HCT116 (cell line): Measurements from ENCODE around the gene AVP. TPM values are rescaled to one million over a fixed set of nuclear protein-coding genes. Genes with fewer than 3 reads are reported as not detected.
"Not testable (repeated sequence)": the region's sequence is repeated elsewhere in the genome, so short reads cannot be mapped to it uniquely, and the experiment has no call there.

Experiments
- ATAC-seq: fragments of 200-7000 bp; cut with Tn5 transposase; 2 replicates; pipeline ENCODE4 v1.9.1; 2020; ENCODE audit warnings: mild to moderate bottlenecking, moderate library complexity
- BruUV-seq: library from RNA; stranded (reverse); fragments of 400-500 nt; replicated peaks from 2 replicates; lab custom pipeline; 2021; lab: Mats Ljungman, UMichigan
- CTCF ChIA-PET: fragments of 300-600 bp; sonication (Branson Sonifier 250); formaldehyde crosslinking; loops from one replicate; lab custom pipeline; 2021; ENCODE audit warnings: antibody characterized with exemption; lab: Charles Lee
- POLR2A ChIA-PET: fragments of 300-600, 350-600 bp; sonication (Branson Sonifier 250); formaldehyde crosslinking; loops from one replicate; lab custom pipeline; 2021; ENCODE audit warnings: antibody characterized with exemption; lab: Charles Lee
- RAD21 ChIA-PET, 2 experiments: fragments of 300-600 bp; sonication (Branson Sonifier 250); formaldehyde crosslinking; loops; one replicate each; lab custom pipeline; 2023; ENCODE audit warnings: low total read pairs in 2 of 2; ENCODE audit not compliant: uncharacterized antibody in 2 of 2, unreplicated experiment in 2 of 2, low non-redundant PET in 1 of 2; lab: Charles Lee
- DNase-seq: peaks from one replicate; pipeline ENCODE4 v3.0.0-alpha.2; 2010; ENCODE audit warnings: low read depth, low spot score
- H2AFZ ChIP-seq: fragments of 200-600 bp; shearing (Covaris generic), sonication (generic); 2 replicates; pipeline ENCODE4 v1.6.1; 2017; ENCODE audit warnings: low read depth, mixed run types, mixed read lengths, antibody characterized with exemption, low read length; ENCODE audit not compliant: poor library complexity, severe bottlenecking
- H3K27ac ChIP-seq: 2 replicates; pipeline ENCODE4 v1.5.1; 2012; ENCODE audit warnings: low read depth, low read length
- H3K27me3 ChIP-seq: fragments of 200-600 bp; sonication (generic); 2 replicates; pipeline ENCODE4 v1.6.1; 2016; ENCODE audit warnings: mixed run types, low read length, mixed read lengths; ENCODE audit not compliant: insufficient read depth
- H3K36me3 ChIP-seq, 2 experiments: fragments of 200-500 bp in 1 of 2; fragments of 200-600 bp in 1 of 2; sonication (Bioruptor generic) in 1 of 2; sonication (generic) in 1 of 2; 2 replicates each; pipeline versions ENCODE4 v1.5.1 to v1.6.1; 2014 to 2016; ENCODE audit warnings: low read length in 2 of 2, inconsistent platforms in 1 of 2, mixed read lengths in 1 of 2, mixed run types in 1 of 2; ENCODE audit not compliant: insufficient read depth in 2 of 2, control insufficient read depth in 1 of 2
- H3K4me1 ChIP-seq, 2 experiments: fragments of 200-600 bp in 1 of 2; sonication (generic) in 1 of 2; 2 replicates each; pipeline versions ENCODE4 v1.5.1 to v1.6.1; 2012 to 2017; ENCODE audit warnings: low read length in 2 of 2, inconsistent platforms in 1 of 2, mild to moderate bottlenecking in 1 of 2, mixed read lengths in 1 of 2, mixed run types in 1 of 2, moderate library complexity in 1 of 2; ENCODE audit not compliant: insufficient read depth in 2 of 2, control insufficient read depth in 1 of 2
- H3K4me2 ChIP-seq: fragments of 200-600 bp; sonication (generic); 2 replicates; pipeline ENCODE4 v1.6.1; 2017; ENCODE audit warnings: mixed run types, low read length, mixed read lengths
- H3K4me3 ChIP-seq, 2 experiments: fragments of 200-600 bp in 1 of 2; sonication (generic) in 1 of 2; replicated peaks in 1 of 2; 2 replicates each; pipeline ENCODE4 v1.5.1; 2011 to 2016; ENCODE audit warnings: low read length in 2 of 2, control low read depth in 1 of 2, low read depth in 1 of 2, mild to moderate bottlenecking in 1 of 2, mixed read lengths in 1 of 2, mixed run types in 1 of 2
- H3K79me2 ChIP-seq: fragments of 200-600 bp; sonication (generic); 2 replicates; pipeline ENCODE4 v1.6.1; 2017; ENCODE audit warnings: mild to moderate bottlenecking, mixed run types, low read length, moderate library complexity, mixed read lengths; ENCODE audit not compliant: insufficient read depth
- H3K9ac ChIP-seq: fragments of 200-600 bp; sonication (generic); 2 replicates; pipeline ENCODE4 v1.6.1; 2016; ENCODE audit warnings: low read length, mixed read lengths
- H3K9me2 ChIP-seq: fragments of 200-600 bp; sonication (generic), shearing (Covaris generic); 2 replicates; pipeline ENCODE4 v1.6.1; 2017; ENCODE audit warnings: mixed run types, mild to moderate bottlenecking, moderate library complexity; ENCODE audit not compliant: insufficient read depth
- H3K9me3 ChIP-seq, 2 experiments: fragments of 200-500 bp in 1 of 2; fragments of 200-600 bp in 1 of 2; sonication (Bioruptor generic) in 1 of 2; sonication (generic) in 1 of 2; 2 replicates each; pipeline ENCODE4 v1.6.1; 2014 to 2017; ENCODE audit warnings: low read length in 2 of 2, mixed read lengths in 2 of 2, inconsistent platforms in 1 of 2, low read depth in 1 of 2, mild to moderate bottlenecking in 1 of 2, mixed run types in 1 of 2, moderate library complexity in 1 of 2; ENCODE audit not compliant: control insufficient read depth in 1 of 2, insufficient read depth in 1 of 2
- H4K20me1 ChIP-seq: fragments of 200-600 bp; sonication (generic), shearing (Covaris generic); 2 replicates; pipeline ENCODE4 v1.6.1; 2017; ENCODE audit warnings: mixed run types, mild to moderate bottlenecking, moderate library complexity; ENCODE audit not compliant: insufficient read depth
- CEBPB ChIP-seq: IDR thresholded peaks from 2 replicates; pipeline ENCODE4 v1.6.1; 2012; ENCODE audit warnings: low read depth
- EZH2phosphoT487 ChIP-seq: fragments of 200-600 bp; IDR thresholded peaks from 2 replicates; pipeline ENCODE4 v1.6.1; 2018; ENCODE audit warnings: antibody characterized with exemption, borderline replicate concordance
- RAD21 ChIP-seq: IDR thresholded peaks from 2 replicates; pipeline ENCODE4 v1.6.1; 2012; ENCODE audit warnings: low read depth, mild to moderate bottlenecking
- SIN3A ChIP-seq: IDR thresholded peaks from 2 replicates; pipeline ENCODE4 v1.6.1; 2012; ENCODE audit warnings: low read depth
- intact Hi-C: fragments of 100-400 bp; cut with micrococcal nuclease; formaldehyde crosslinking; loops from 2 replicates; pipeline ENCODE4 v1.10.0; 2022
- total RNA-seq: library from RNA; stranded (reverse); gene quantifications from one replicate; pipeline ENCODE4 v1.2.1, GENCODE V29; 2021; ENCODE audit not compliant: unreplicated experiment
- TF ChIP-seq, protein P1 (sequence below): IDR thresholded peaks from 2 replicates; pipeline ENCODE4 v1.6.1; 2012
- TF ChIP-seq, protein P2 (sequence below), 3 experiments: fragments of 200-600 bp in 1 of 3; sonication (generic) in 1 of 3; IDR thresholded peaks in 2 of 3; conservative IDR thresholded peaks in 1 of 3; 2 replicates each; pipeline ENCODE4 v1.5.1; 2012 to 2017; ENCODE audit warnings: low read depth in 2 of 3, low read length in 2 of 3, antibody characterized with exemption in 1 of 3, borderline replicate concordance in 1 of 3, control low read depth in 1 of 3, mild to moderate bottlenecking in 1 of 3, mixed read lengths in 1 of 3, mixed run types in 1 of 3, moderate library complexity in 1 of 3; ENCODE audit not compliant: insufficient read depth in 1 of 3

Gene AVP
- total RNA-seq, 1 experiment from 2014 or later = not detected

DNA sequence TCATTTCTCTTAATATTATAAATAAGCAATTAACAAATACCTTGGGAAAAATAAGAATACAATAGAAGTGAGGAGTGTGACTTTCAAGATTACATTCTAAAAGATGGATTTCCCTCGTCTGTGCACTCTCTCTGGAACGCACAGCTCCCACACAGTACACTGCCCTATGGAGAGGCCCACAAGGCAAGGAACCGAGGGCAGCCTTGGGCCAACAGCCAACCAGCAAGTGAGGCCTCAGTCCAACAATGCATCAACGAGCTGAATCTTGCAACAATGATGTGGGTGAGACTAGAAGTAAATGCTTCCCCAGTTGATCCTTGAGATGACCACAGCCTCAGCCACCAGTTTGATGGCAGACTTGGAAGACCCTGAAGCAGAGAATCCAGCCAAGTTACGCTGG, 34.5 kb upstream of the AVP start (continued):
- TF ChIP-seq SIN3A (no peak), EZH2phosphoT487 (no peak)

DNA sequence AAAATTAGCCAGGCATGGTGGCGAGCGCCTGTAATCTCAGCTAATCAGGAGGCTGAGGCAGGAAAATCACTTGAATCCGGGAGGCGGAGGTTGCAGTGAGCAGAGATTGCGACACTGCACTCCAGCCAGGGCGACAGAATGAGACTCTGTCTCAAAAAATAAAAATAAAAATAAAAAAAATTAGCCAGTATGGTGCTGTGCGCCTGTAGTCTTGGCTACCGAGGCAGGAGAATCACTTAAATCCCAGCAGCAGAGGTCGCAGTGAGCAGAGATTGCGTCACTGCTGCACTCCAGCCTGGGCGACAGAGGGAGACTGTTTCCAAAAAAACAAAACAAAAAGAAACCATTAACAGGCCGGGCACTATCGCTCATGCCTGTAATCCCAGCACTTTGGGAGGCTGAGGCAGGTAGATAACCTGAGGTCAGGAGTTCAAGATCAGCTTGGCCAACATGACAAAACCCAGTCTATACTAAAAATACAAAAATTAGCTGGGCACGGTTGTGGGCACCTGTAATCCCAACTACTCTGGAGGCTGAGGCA, 33.4 kb upstream of the AVP start:
- POLR2A ChIA-PET, BruUV-seq, H3K27ac ChIP-seq, RAD21 ChIA-PET, H4K20me1 ChIP-seq, H2AFZ ChIP-seq, H3K79me2 ChIP-seq, H3K9me3 ChIP-seq, H3K9me2 ChIP-seq, H3K4me1 ChIP-seq, H3K9ac ChIP-seq, H3K4me3 ChIP-seq, H3K27me3 ChIP-seq: not testable (repeated sequence)
- Histone ChIP-seq H3K36me3 (peaks cover 7 to 14% of the 10 kb centered on the region in 2 experiments; a peak in 3 of 4 replicates), H3K4me2 (peak overlapping the region; percentile 40)
- CTCF ChIA-PET = interaction anchor here (2.1 kb wide), 1 partner anchor 64 kb away, joined by 7 read pairs; no protein-coding TSS in a partner anchor
- TF ChIP-seq RAD21 (peak; percentile 58; the same call in 1 of the 2 replicates), CEBPB (peak; percentile 94)
- TF ChIP-seq, protein P1, sequence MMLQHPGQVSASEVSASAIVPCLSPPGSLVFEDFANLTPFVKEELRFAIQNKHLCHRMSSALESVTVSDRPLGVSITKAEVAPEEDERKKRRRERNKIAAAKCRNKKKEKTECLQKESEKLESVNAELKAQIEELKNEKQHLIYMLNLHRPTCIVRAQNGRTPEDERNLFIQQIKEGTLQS = peak; percentile 83
- TF ChIP-seq, protein P2, sequence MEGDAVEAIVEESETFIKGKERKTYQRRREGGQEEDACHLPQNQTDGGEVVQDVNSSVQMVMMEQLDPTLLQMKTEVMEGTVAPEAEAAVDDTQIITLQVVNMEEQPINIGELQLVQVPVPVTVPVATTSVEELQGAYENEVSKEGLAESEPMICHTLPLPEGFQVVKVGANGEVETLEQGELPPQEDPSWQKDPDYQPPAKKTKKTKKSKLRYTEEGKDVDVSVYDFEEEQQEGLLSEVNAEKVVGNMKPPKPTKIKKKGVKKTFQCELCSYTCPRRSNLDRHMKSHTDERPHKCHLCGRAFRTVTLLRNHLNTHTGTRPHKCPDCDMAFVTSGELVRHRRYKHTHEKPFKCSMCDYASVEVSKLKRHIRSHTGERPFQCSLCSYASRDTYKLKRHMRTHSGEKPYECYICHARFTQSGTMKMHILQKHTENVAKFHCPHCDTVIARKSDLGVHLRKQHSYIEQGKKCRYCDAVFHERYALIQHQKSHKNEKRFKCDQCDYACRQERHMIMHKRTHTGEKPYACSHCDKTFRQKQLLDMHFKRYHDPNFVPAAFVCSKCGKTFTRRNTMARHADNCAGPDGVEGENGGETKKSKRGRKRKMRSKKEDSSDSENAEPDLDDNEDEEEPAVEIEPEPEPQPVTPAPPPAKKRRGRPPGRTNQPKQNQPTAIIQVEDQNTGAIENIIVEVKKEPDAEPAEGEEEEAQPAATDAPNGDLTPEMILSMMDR (IDR thresholded peaks at IDR 0.05 in 2 of 3, conservative IDR thresholded peaks at IDR 0.05 in 1 of 3; ENCODE audit: borderline replicate concordance in 1 of 3, insufficient read depth in 1 of 3, low read depth in 2 of 3, low read length in 2 of 3) = peak; percentile 53 to 98 (median 67)
- ATAC-seq (peak; percentile 93), DNase-seq (peak; percentile 58)
- intact Hi-C loops = loop anchor here (1.0 to 5.0 kb wide), 2 partner anchors 159 to 198 kb away; no protein-coding TSS in a partner anchor
